Hepatocyte (in vitro differentiated cells): ENCODE data around the gene IRF2. TPM values are rescaled to one million over a fixed set of nuclear protein-coding genes. Genes with fewer than 3 reads are reported as not detected.

Experiments used
- DNase-seq: peaks from one replicate; pipeline ENCODE4 v3.0.0-alpha.2; 2016; ENCODE audit warnings: low spot score
- H2AFZ ChIP-seq: fragments of 200-600 bp; sonication (generic); 2 replicates; pipeline ENCODE4 v1.6.0; 2016; ENCODE audit warnings: antibody characterized with exemption, mild to moderate bottlenecking
- H3K27ac ChIP-seq: fragments of 200-600 bp; sonication (generic); 2 replicates; pipeline ENCODE4 v1.5.1; 2016; ENCODE audit warnings: mild to moderate bottlenecking
- H3K27me3 ChIP-seq: fragments of 200-600 bp; sonication (generic); 2 replicates; pipeline ENCODE4 v1.6.1; 2016
- H3K36me3 ChIP-seq: fragments of 200-600 bp; sonication (generic); replicated peaks from 2 replicates; pipeline ENCODE4 v1.5.1; 2016; ENCODE audit warnings: low read depth; ENCODE audit not compliant: insufficient read depth
- H3K4me1 ChIP-seq: fragments of 200-600 bp; sonication (generic); 2 replicates; pipeline ENCODE4 v1.5.1; 2016; ENCODE audit warnings: mild to moderate bottlenecking, moderate library complexity; ENCODE audit not compliant: insufficient read depth
- H3K4me2 ChIP-seq: fragments of 200-600 bp; sonication (generic); 2 replicates; pipeline ENCODE4 v1.6.0; 2016
- H3K4me3 ChIP-seq: fragments of 200-600 bp; sonication (generic); 2 replicates; pipeline ENCODE4 v1.5.1; 2016; ENCODE audit warnings: mild to moderate bottlenecking
- H3K79me2 ChIP-seq: fragments of 200-600 bp; sonication (generic); 2 replicates; pipeline ENCODE4 v1.6.0; 2017; ENCODE audit warnings: mild to moderate bottlenecking
- H3K9me2 ChIP-seq: fragments of 200-600 bp; sonication (generic); replicated peaks from 2 replicates; pipeline ENCODE4 v1.6.0; 2017; ENCODE audit warnings: mild to moderate bottlenecking; ENCODE audit not compliant: insufficient read depth
- H3K9me3 ChIP-seq: fragments of 200-600 bp; sonication (generic); 2 replicates; pipeline ENCODE4 v1.5.1; 2016; ENCODE audit warnings: low read depth, mild to moderate bottlenecking
- H4K20me1 ChIP-seq: fragments of 200-600 bp; sonication (generic); 2 replicates; pipeline ENCODE4 v1.6.0; 2016; ENCODE audit warnings: mild to moderate bottlenecking; ENCODE audit not compliant: insufficient read depth, poor library complexity, severe bottlenecking
- EZH2 ChIP-seq: fragments of 200-600 bp; sonication (generic); IDR thresholded peaks from 2 replicates; pipeline ENCODE4 v1.6.1; 2016; ENCODE audit warnings: antibody characterized with exemption, mild to moderate bottlenecking, borderline replicate concordance
- EZH2phosphoT487 ChIP-seq: fragments of 200-600 bp; sonication (generic); IDR thresholded peaks from one replicate; pipeline ENCODE4 v1.6.1; 2018; ENCODE audit warnings: antibody characterized with exemption, mild to moderate bottlenecking, low read depth, moderate library complexity; ENCODE audit not compliant: unreplicated experiment, severe bottlenecking
- WGBS: methylation state at CpG from one replicate; pipeline ENCODE4 v1.1.6; 2016; ENCODE audit warnings: low lambda C conversion rate; ENCODE audit errors: missing lambda C conversion rate; 5-methylcytosine and 5-hydroxymethylcytosine counted together
- polyA plus RNA-seq: library from polyadenylated mRNA; unstranded; fragments of >200 nt; fragmentation: Nextera tagmentation; extraction: Ambion mirVana; gene quantifications from 2 replicates; pipeline ENCODE4 v1.2.1, GENCODE V29; 2016
- total RNA-seq: library from RNA; depleted of rRNA; stranded (reverse); fragments of >200 nt; gene quantifications from 2 replicates; pipeline ENCODE4 v1.2.3, GENCODE V29; 2014
- TF ChIP-seq, protein P1 (sequence below): fragments of 200-600 bp; sonication (generic); IDR thresholded peaks from 2 replicates; pipeline ENCODE4 v1.5.1; 2016; ENCODE audit warnings: antibody characterized with exemption, mild to moderate bottlenecking; ENCODE audit not compliant: poor library complexity

IRF2 gene
- total and polyA plus RNA-seq, 2 experiments from 2014 or later = 17.7 to 41.1 TPM

DNA sequence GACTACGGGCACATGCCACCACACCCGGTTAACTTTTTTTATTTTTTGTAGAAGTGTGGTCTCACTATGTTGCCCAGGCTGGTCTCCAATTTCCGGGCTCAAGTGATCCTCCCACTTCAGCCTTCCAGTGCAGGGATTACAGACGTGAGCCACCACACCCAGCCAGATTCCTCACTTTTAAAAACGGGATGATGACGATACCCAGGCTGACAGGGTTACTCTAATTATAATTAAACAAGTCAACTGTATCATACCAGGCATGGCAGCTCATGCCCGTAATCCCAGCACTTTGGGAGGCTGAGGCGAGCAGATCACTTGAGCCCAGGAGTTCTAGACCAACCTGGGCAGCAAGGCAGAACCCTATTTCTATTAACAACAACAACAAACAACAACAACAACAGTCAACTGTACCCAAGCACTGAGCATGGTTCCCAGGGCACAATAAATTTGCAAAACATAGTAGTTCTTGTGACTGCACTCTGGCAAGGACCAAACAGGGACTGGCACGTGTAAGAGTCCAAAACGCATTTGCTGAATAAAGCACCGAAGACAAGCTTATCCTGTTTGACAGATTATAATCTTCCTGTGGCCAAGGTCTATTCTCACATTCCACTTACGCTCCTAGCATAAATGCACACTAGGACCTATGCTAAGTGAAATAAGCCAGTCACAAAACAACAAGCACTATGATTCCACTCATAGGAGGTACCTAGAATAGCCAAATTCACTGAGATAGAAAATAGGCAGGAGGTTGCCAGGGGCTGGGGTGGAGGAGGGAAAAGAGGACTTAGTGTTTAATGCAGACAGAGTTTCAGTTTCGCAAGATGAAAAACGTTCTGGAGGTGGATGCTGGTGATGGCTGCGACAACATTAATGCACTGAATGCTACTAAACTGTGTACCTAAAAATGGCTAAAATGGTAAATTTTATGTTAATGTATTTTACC, 77.5 kb downstream of the IRF2 start:
- Histone ChIP-seq H4K20me1 (no peaks in the 10 kb centered on the region), H3K9me2 (no peaks in the 10 kb centered on the region), H3K4me1 (no peaks in the 10 kb centered on the region), H3K27me3 (no peaks in the 10 kb centered on the region), H3K9me3 (no peaks in the 10 kb centered on the region), H3K4me2 (no peak overlapping the region), H3K36me3 (peaks cover under 1% of the 10 kb centered on the region), H3K27ac (no peak overlapping the region), H3K4me3 (no peak overlapping the region), H2AFZ (no peak overlapping the region), H3K79me2 (no peaks in the 10 kb centered on the region)
- no peak for DNase-seq
- WGBS = 91% methylated on average over 15 of the region's 15 CpGs
- TF ChIP-seq EZH2 (no peak), EZH2phosphoT487 (no peak)
- TF ChIP-seq, protein P1, sequence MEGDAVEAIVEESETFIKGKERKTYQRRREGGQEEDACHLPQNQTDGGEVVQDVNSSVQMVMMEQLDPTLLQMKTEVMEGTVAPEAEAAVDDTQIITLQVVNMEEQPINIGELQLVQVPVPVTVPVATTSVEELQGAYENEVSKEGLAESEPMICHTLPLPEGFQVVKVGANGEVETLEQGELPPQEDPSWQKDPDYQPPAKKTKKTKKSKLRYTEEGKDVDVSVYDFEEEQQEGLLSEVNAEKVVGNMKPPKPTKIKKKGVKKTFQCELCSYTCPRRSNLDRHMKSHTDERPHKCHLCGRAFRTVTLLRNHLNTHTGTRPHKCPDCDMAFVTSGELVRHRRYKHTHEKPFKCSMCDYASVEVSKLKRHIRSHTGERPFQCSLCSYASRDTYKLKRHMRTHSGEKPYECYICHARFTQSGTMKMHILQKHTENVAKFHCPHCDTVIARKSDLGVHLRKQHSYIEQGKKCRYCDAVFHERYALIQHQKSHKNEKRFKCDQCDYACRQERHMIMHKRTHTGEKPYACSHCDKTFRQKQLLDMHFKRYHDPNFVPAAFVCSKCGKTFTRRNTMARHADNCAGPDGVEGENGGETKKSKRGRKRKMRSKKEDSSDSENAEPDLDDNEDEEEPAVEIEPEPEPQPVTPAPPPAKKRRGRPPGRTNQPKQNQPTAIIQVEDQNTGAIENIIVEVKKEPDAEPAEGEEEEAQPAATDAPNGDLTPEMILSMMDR = no peak

DNA sequence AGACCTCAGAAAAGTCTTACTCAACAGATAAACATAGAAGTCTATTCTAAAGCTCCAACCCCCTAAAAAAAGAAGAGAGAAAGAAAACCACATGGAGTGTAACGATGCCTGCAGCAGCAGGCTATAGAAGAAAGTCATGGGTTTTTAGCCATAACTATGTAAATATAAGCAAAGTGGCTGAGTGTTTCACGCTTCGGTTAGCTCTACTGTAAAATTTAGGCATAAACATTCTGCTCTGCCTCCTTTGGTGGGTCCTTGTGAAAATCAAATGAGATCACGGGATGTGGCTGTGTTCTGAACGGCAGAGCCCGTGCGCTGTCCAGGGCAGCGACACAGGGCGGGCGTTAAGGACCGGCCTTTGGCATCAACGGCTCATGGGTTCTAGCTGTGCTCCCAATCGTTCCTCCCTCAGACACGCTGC, 78.4 kb downstream of the IRF2 start:
- Histone ChIP-seq H3K27me3 (no peaks in the 10 kb centered on the region), H3K79me2 (no peaks in the 10 kb centered on the region), H3K36me3 (peaks cover 4% of the 10 kb centered on the region), H3K4me2 (no peak overlapping the region), H3K4me1 (no peaks in the 10 kb centered on the region), H3K9me2 (no peaks in the 10 kb centered on the region), H4K20me1 (no peaks in the 10 kb centered on the region), H2AFZ (no peak overlapping the region), H3K27ac (no peak overlapping the region), H3K4me3 (no peak overlapping the region), H3K9me3 (no peaks in the 10 kb centered on the region)
- DNase-seq = no peak
- TF ChIP-seq, protein P1 = no peak
- no peak for TF ChIP-seq EZH2phosphoT487
- TF ChIP-seq EZH2 = no peak
- WGBS = 95% methylated on average over 14 of the region's 14 CpGs

DNA sequence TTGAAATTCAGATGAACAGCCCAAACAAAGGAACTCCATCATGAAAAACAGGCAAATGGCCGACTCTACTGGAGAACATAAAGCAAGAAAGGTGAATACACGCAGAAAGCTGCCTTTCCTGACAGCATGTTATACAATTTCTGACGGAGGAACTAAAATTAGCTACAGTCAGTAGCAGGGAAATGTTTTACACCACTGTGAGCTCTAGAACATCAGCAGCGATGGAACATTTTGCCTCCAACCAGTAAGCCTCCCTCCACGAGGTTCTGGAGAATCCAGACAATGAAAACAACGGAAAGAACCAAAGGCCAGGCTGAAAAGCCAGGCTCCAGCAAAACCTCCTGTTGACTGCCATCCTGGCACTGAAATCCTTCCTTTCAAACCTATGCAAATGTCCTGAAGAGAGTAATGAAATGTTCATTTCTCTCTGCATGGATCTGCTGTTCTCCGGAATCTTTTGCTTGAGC, 78.9 kb downstream of the IRF2 start:
- no peak overlapping the region for H3K27ac ChIP-seq

More for the DNA sequence above, 78.9 kb downstream of the IRF2 start:
- Histone ChIP-seq H4K20me1 (no peaks in the 10 kb centered on the region), H3K79me2 (no peaks in the 10 kb centered on the region), H3K4me1 (no peaks in the 10 kb centered on the region), H3K4me3 (no peak overlapping the region), H2AFZ (no peak overlapping the region), H3K4me2 (no peak overlapping the region), H3K9me3 (no peaks in the 10 kb centered on the region), H3K9me2 (no peaks in the 10 kb centered on the region), H3K36me3 (peaks cover 5% of the 10 kb centered on the region), H3K27me3 (no peaks in the 10 kb centered on the region)
- TF ChIP-seq, protein P1 = no peak
- TF ChIP-seq EZH2 = no peak
- TF ChIP-seq EZH2phosphoT487 = no peak
- no peak for DNase-seq
- 95% methylated on average over 7 of the region's 7 CpGs for WGBS
